Fibroblast of pulmonary artery (primary cell): ENCODE measurements around the gene HOXB1.
A peak's percentile ranks its signal among the peaks of the same experiment; 100 is the strongest.

Source experiments
- DNase-seq: peaks from one replicate; pipeline ENCODE4 v3.0.0-alpha.2; 2010; ENCODE audit warnings: low read depth
- H3K4me3 ChIP-seq: replicated peaks from 2 replicates; pipeline ENCODE4 v1.5.1; 2011; ENCODE audit warnings: low read depth, mild to moderate bottlenecking, control low read depth, low read length, moderate library complexity
- CTCF ChIP-seq: IDR thresholded peaks from 2 replicates; pipeline ENCODE4 v1.5.1; 2011; ENCODE audit warnings: mild to moderate bottlenecking, control low read depth, low read length, inconsistent platforms; ENCODE audit errors: missing control alignments

HOXB1 gene

DNA sequence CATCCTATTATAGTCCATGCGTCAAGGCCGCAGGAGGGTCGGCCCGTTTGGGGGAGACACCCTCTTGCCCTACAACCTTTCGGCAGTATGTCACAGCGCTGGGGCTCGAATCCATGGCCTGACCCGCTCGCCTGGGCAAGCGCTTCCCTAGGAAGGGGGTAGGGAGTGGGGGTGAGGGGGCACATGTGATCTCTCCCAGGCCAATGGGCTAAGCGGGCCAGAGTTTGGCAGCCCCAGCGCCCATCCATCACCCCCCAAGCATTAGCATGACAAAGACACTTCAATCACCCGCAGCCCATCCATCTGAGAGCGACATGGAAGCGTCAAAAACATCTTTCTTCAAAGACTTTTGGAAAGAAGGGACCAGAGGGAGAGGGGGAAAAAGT lies at the start of gene HOXB1:
TSS of gene HOXB1 (minus strand) at position 125 of the 386 bp plus-strand sequence. CDS start at position 18, 107 bp downstream.
- DNase-seq = no peak
- TF ChIP-seq CTCF = no peak
- no peak within 1 kb of the TSS for H3K4me3 ChIP-seq

- DNase-seq = no peak
- no peak for TF ChIP-seq CTCF
- no peak overlapping the region for H3K4me3 ChIP-seq
These were observed 49.1 kb upstream of the HOXB1 start for GRCh38 chr17:48579760-48580554.

GRCh38 chr17:48579471-48579759 lies 48.6 kb upstream of the HOXB1 start:
- DNase-seq = no peak
- no peak overlapping the region for H3K4me3 ChIP-seq
- no peak for TF ChIP-seq CTCF

- peak overlapping the region; percentile 54 for H3K4me3 ChIP-seq
- TF ChIP-seq CTCF = no peak
- no peak for DNase-seq
These were observed 48.0 kb upstream of the HOXB1 start for GRCh38 chr17:48578616-48579470.

DNA sequence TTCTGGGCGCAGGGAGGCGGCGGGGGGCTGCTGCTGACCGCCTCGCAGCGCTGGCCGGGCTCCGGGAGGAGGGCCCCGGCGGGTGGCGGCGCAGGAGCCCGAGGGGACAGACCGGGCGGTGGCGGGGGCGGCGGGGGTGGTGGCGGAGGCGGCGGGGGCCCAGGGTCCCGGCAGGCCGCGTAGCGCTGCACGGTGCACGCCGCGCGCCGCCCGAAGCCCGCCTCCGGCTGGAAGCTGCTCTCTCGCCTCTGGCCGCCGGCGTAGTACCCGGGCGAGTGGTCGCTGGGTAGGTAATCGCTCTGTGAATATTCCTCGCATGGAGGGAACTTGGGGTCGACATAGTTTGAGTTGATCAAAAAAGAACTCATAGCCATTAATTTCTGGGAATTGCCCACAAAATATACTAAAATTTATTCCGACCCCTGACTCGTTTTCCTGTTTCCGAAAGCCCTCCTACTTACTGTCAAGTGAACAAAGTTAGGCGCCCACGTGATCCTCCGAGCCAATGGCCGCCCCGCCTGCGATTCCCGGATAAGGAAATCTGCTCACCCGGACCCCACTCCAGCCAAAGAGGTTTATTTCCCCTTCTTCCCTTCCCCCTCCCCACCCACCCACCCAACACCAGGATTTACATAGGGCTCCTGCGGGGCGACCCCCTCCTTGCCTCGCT lies 47.3 kb upstream of the HOXB1 start, which contains the start of gene HOXB4:
TSS of gene HOXB4 (minus strand) at position 405 of the 670 bp plus-strand sequence. CDS start at position 374, 31 bp downstream.
- peak; percentile 56 for DNase-seq
- H3K4me3 ChIP-seq = peak within 1 kb of the TSS; percentile 54
- no peak for TF ChIP-seq CTCF

- H3K4me3 ChIP-seq = peak overlapping the region; percentile 54
- no peak for TF ChIP-seq CTCF
- no peak for DNase-seq
These were observed 46.6 kb upstream of the HOXB1 start for GRCh38 chr17:48577330-48577945.
